Measurements from ENCODE around the gene FAM131A. TPM values are rescaled to one million over a fixed set of nuclear protein-coding genes. Genes with fewer than 3 reads are reported as not detected.

FAM131A gene
- total RNA-seq, 1 donor from 2014 or later: 14.0 TPM

DNA sequence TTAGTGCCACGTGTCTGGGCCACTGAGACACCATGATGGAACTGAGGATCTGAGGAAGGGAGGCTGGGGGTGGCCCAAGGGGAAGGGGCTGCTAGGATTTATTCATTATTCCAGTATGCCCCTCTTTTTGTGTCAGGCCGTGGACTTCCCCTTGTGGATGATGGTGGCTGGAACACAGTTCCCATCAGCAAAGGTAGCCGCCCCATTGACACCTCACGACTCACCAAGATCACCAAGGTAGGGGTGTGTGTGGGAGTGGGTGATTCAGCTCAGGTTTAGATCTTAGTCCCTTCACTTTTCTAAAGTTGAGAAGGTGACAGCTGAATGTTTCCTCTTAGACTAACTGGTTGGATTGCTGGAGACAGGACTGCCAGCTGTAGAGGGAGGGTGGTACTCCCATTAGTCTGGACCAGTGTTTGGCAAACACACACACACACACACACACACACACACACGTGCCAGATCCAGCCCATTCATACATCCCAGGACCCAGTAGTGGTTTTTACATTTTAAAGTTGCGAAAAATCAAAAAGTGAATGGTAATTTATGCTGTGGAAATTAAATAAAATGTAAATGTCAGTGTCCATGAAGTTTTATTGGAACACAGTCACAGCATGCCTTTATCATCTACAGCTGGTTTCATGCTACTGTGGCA lies 11.6 kb upstream of the FAM131A start:
- DNase-seq (ENCODE audit: low read depth): no peak
- no peak overlapping the region for H3K4me3 ChIP-seq (ENCODE audit: low read depth, low read length)
- H3K36me3 ChIP-seq (ENCODE audit: control insufficient read depth, insufficient read depth, low read length): peaks cover 19% of the 10 kb centered on the region
- TF ChIP-seq, protein P1, sequence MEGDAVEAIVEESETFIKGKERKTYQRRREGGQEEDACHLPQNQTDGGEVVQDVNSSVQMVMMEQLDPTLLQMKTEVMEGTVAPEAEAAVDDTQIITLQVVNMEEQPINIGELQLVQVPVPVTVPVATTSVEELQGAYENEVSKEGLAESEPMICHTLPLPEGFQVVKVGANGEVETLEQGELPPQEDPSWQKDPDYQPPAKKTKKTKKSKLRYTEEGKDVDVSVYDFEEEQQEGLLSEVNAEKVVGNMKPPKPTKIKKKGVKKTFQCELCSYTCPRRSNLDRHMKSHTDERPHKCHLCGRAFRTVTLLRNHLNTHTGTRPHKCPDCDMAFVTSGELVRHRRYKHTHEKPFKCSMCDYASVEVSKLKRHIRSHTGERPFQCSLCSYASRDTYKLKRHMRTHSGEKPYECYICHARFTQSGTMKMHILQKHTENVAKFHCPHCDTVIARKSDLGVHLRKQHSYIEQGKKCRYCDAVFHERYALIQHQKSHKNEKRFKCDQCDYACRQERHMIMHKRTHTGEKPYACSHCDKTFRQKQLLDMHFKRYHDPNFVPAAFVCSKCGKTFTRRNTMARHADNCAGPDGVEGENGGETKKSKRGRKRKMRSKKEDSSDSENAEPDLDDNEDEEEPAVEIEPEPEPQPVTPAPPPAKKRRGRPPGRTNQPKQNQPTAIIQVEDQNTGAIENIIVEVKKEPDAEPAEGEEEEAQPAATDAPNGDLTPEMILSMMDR (IDR thresholded peaks at IDR 0.05; ENCODE audit: insufficient read depth, low read length, poor library complexity, severe bottlenecking): no peak
- H3K27me3 ChIP-seq (ENCODE audit: control insufficient read depth, insufficient read depth, low read length): no peaks in the 10 kb centered on the region

DNA sequence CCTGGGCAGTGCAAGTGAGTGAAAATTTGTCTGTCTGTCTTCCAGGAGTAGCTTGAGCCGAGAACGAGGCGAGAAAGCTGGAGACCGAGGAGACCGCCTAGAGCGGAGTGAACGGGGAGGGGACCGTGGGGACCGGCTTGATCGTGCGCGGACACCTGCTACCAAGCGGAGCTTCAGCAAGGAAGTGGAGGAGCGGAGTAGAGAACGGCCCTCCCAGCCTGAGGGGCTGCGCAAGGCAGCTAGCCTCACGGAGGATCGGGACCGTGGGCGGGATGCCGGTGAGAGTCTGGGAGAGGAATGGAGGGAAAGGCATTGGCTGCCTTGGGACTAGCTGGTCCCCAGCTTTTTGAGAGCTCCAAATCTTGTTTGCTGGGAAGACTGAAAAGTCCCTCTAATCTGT lies 10.2 kb upstream of the FAM131A start:
- DNase-seq (ENCODE audit: low read depth): no peak
- no peaks in the 10 kb centered on the region for H3K27me3 ChIP-seq (ENCODE audit: control insufficient read depth, insufficient read depth, low read length)
- H3K36me3 ChIP-seq (ENCODE audit: control insufficient read depth, insufficient read depth, low read length): peaks cover 12% of the 10 kb centered on the region
- TF ChIP-seq, protein P1 (IDR thresholded peaks at IDR 0.05; ENCODE audit: insufficient read depth, low read length, poor library complexity, severe bottlenecking): no peak
- no peak overlapping the region for H3K4me3 ChIP-seq (ENCODE audit: low read depth, low read length)

DNA sequence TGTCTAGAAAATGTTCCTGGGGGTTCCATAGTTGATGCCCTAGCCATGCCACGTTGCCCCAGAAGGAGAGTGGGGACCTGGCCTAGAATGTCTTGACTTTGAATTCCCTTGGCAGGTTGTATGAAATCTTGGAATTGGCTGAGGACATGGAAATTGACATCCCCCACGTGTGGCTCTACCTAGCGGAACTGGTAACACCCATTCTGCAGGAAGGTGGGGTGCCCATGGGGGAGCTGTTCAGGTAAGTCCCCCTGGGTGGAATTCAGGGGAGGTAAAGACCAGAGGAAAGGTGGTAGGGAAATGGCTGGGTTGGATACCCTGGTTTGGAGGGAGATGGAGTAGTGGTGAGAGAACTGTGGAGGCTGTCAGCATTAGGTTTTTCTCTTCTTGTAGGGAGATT lies 8.9 kb upstream of the FAM131A start:
- H3K27me3 ChIP-seq (ENCODE audit: control insufficient read depth, insufficient read depth, low read length): no peaks in the 10 kb centered on the region
- TF ChIP-seq, protein P1 (IDR thresholded peaks at IDR 0.05; ENCODE audit: insufficient read depth, low read length, poor library complexity, severe bottlenecking): no peak
- peaks cover 12% of the 10 kb centered on the region for H3K36me3 ChIP-seq (ENCODE audit: control insufficient read depth, insufficient read depth, low read length)
- DNase-seq (ENCODE audit: low read depth): no peak
- H3K4me3 ChIP-seq (ENCODE audit: low read depth, low read length): no peak overlapping the region

DNA sequence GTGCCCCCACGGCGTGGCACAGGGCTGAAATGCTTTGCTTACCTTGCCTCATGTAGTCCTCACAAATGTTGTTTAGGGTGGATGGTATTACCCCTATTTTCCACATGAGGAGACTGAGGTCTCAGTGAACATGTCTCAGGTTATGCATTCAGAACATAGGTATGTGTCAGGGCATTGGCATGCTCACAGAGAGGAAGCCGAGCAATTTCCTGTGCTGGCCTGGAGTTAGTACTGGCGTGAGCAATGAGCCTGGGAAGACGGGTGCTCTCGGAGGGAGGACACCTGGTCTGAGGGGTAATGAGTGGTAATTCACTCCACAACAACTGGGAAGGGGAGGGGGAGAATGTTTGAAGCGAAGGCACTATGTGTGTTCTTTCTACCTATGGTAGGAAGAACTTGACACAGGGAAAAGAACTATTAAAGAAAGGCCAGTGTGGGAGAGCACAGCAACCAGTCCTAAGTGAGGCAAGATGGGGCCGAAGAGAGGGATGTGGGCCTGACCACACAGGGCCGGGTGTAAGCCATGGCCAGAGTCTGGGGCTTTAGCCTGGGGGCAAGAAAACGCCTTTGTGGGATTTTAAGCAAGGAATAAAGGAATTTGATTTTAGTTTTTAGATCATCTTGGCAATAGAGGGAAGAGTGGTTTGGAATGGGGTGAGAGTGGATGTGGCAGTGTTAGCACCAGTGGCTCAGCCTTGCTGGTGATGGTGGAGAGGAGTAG lies 4.9 kb upstream of the FAM131A start:
- peaks cover 14% of the 10 kb centered on the region for H3K36me3 ChIP-seq (ENCODE audit: control insufficient read depth, insufficient read depth, low read length)
- peak; percentile 90 for DNase-seq (ENCODE audit: low read depth)

DNA sequence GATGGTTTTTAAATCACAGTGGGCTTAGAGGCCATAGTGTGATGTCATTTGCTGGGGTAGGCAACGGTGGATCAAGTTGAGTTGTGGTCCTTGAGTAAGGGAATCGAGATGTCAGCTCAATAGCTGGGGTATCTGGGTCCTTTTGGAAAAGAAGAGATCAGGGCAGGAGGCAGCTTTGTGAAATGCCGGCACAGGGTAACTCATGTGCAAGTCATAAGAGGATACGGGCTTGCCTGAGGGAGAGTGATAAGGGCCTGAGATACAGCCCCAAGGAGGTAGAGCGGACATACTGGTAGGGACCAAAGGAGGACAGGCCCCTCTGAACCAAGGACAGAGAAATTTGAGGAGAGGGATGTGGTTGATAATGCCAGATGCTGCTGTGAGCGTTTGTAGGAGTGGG lies 4.2 kb upstream of the FAM131A start:
- Histone ChIP-seq H3K36me3 (ENCODE audit: control insufficient read depth, insufficient read depth, low read length) (peaks cover 12% of the 10 kb centered on the region), H3K27me3 (ENCODE audit: control insufficient read depth, insufficient read depth, low read length) (no peaks in the 10 kb centered on the region), H3K4me3 (ENCODE audit: low read depth, low read length) (no peak overlapping the region)
- DNase-seq (ENCODE audit: low read depth): no peak
- TF ChIP-seq, protein P1 (IDR thresholded peaks at IDR 0.05; ENCODE audit: insufficient read depth, low read length, poor library complexity, severe bottlenecking): no peak

More for the DNA sequence above, 4.9 kb upstream of the FAM131A start:
- Histone ChIP-seq H3K4me3 (ENCODE audit: low read depth, low read length) (no peak overlapping the region), H3K27me3 (ENCODE audit: control insufficient read depth, insufficient read depth, low read length) (no peaks in the 10 kb centered on the region)
- TF ChIP-seq, protein P1 (IDR thresholded peaks at IDR 0.05; ENCODE audit: insufficient read depth, low read length, poor library complexity, severe bottlenecking): no peak

Measured in kidney epithelial cell (primary cell).